Keratinocyte (primary cell): ENCODE results near the gene ZNF416. TPM values are rescaled to one million over a fixed set of nuclear protein-coding genes. Genes with fewer than 3 reads are reported as not detected.

Source experiments
- DNase-seq: peaks from one replicate; pipeline ENCODE4 v3.0.0-alpha.2; 2011; ENCODE audit warnings: low read depth, missing footprints, low spot score
- FAIRE-seq: peaks from 2 replicates; lab custom pipeline; 2011; peaks lifted over from hg19 to GRCh38; lab: Jason Lieb, UNC
- H2AFZ ChIP-seq: 2 replicates; pipeline ENCODE4 v1.6.0; 2012; ENCODE audit warnings: low read length, control low read depth, inconsistent platforms; ENCODE audit not compliant: control insufficient read depth
- H3K27ac ChIP-seq: 2 replicates; pipeline ENCODE4 v1.5.1; 2011; ENCODE audit warnings: low read length; ENCODE audit not compliant: control insufficient read depth, insufficient read depth
- H3K27me3 ChIP-seq: 3 replicates; pipeline ENCODE4 v1.6.0; 2011; ENCODE audit warnings: low read length; ENCODE audit not compliant: control insufficient read depth, insufficient read depth; ENCODE audit errors: extremely low read depth
- H3K36me3 ChIP-seq, 2 experiments: 2 replicates in 1 of 2; 3 replicates in 1 of 2; pipeline ENCODE4 v1.5.1; 2011; ENCODE audit warnings: low read length in 2 of 2, mild to moderate bottlenecking in 1 of 2; ENCODE audit not compliant: control insufficient read depth in 2 of 2, insufficient read depth in 2 of 2; ENCODE audit errors: extremely low read depth in 1 of 2
- H3K4me1 ChIP-seq: 3 replicates; pipeline ENCODE4 v1.5.1; 2011; ENCODE audit warnings: low read length; ENCODE audit not compliant: control insufficient read depth, insufficient read depth; ENCODE audit errors: extremely low read depth
- H3K4me2 ChIP-seq: 3 replicates; pipeline ENCODE4 v1.6.0; 2011; ENCODE audit warnings: low read depth, low read length; ENCODE audit not compliant: control insufficient read depth, insufficient read depth; ENCODE audit errors: extremely low read depth
- H3K4me3 ChIP-seq, 3 experiments: fragments of 200-600 bp in 1 of 3; sonication (generic) in 1 of 3; 2 replicates in 2 of 3; 3 replicates in 1 of 3; pipeline ENCODE4 v1.5.1; 2011 to 2016; ENCODE audit warnings: low read length in 3 of 3, mild to moderate bottlenecking in 3 of 3, control low read depth in 2 of 3, inconsistent platforms in 1 of 3, low read depth in 1 of 3, mixed read lengths in 1 of 3, mixed run types in 1 of 3, moderate library complexity in 1 of 3; ENCODE audit not compliant: control insufficient read depth in 2 of 3, insufficient read depth in 2 of 3; ENCODE audit errors: extremely low read depth in 1 of 3
- H3K79me2 ChIP-seq: 2 replicates; pipeline ENCODE4 v1.6.0; 2012; ENCODE audit warnings: low read length; ENCODE audit not compliant: control insufficient read depth, insufficient read depth
- H3K9ac ChIP-seq: 3 replicates; pipeline ENCODE4 v1.6.0; 2011; ENCODE audit warnings: low read length; ENCODE audit not compliant: control insufficient read depth, insufficient read depth; ENCODE audit errors: extremely low read depth
- H3K9me1 ChIP-seq: 3 replicates; pipeline ENCODE4 v1.6.0; 2011; ENCODE audit warnings: low read length; ENCODE audit not compliant: control insufficient read depth, insufficient read depth; ENCODE audit errors: extremely low read depth
- H3K9me3 ChIP-seq: 2 replicates; pipeline ENCODE4 v1.5.1; 2012; ENCODE audit warnings: low read depth, low read length; ENCODE audit not compliant: control insufficient read depth
- H4K20me1 ChIP-seq: 3 replicates; pipeline ENCODE4 v1.6.0; 2011; ENCODE audit warnings: low read length; ENCODE audit not compliant: control insufficient read depth, insufficient read depth; ENCODE audit errors: extremely low read depth
- CTCF ChIP-seq, 3 experiments: IDR thresholded peaks in 1 of 3; conservative IDR thresholded peaks in 1 of 3; optimal IDR thresholded peaks in 1 of 3; 2 replicates in 2 of 3; 3 replicates in 1 of 3; pipeline versions ENCODE3 to v1.5.1; 2011; ENCODE audit warnings: low read length in 3 of 3, mild to moderate bottlenecking in 3 of 3, moderate library complexity in 2 of 3, control low read depth in 1 of 3, inconsistent platforms in 1 of 3; ENCODE audit not compliant: insufficient read depth in 2 of 3; ENCODE audit errors: extremely low read depth in 1 of 3
- EZH2 ChIP-seq: IDR thresholded peaks from one replicate; pipeline ENCODE4 v1.6.1; 2012; ENCODE audit warnings: inconsistent platforms, mild to moderate bottlenecking, low read length, moderate library complexity
- dilution Hi-C: fragments of 300-500 bp; cut with MboI; formaldehyde crosslinking; loops from one replicate; pipeline ENCODE4 v1.7.0; 2020; ENCODE audit warnings: low sequenced_read_pairs; ENCODE audit not compliant: extremely low pct_ligation_motif_present
- polyA plus RNA-seq, 5 experiments: library from polyadenylated mRNA; depleted of rRNA in 3 of 5; stranded (reverse) in 3 of 5; stranded (forward) in 1 of 5; unstranded in 1 of 5; fragments of >200 nt; gene quantifications; 1 replicate in 1 of 5; 2 replicates in 3 of 5; 3 replicates in 1 of 5; pipeline versions ENCODE4 v1.2.1 to v1.2.3, GENCODE V29; 2011 to 2012; ENCODE audit warnings: missing spikeins in 2 of 5, low read depth in 1 of 5, low replicate concordance in 1 of 5

ZNF416 gene
- polyA plus RNA-seq, 1 donor (not counting 4 experiments of a cell fraction or from before 2014, with no cell fraction given) = 4.4 TPM

GRCh38 chr19:57599377-57599760 lies 20.7 kb upstream of the ZNF416 start:
- Histone ChIP-seq H3K9me1 (no peaks in the 10 kb centered on the region), H4K20me1 (no peaks in the 10 kb centered on the region), H3K27ac (no peak overlapping the region), H3K79me2 (peaks cover 15% of the 10 kb centered on the region), H3K4me2 (peak overlapping the region; percentile 93), H3K4me3 (peak overlapping the region; percentile 77 to 87 (median 85)), H2AFZ (peak overlapping the region; percentile 97), H3K4me1 (peaks cover 5% of the 10 kb centered on the region), H3K36me3 (peaks cover 0 to 3% of the 10 kb centered on the region in 2 experiments), H3K9me3 (no peaks in the 10 kb centered on the region), H3K27me3 (no peaks in the 10 kb centered on the region), H3K9ac (no peak overlapping the region)
- TF ChIP-seq EZH2 = no peak
- peak in 1 of 3 experiments; percentile 1 for TF ChIP-seq CTCF (optimal IDR thresholded peaks at IDR 0.05 in 1 of 3, IDR thresholded peaks at IDR 0.05 in 1 of 3, conservative IDR thresholded peaks at IDR 0.05 in 1 of 3; ENCODE audit: extremely low read depth in 1 of 3, insufficient read depth in 2 of 3, low read length in 3 of 3)
- no peak for FAIRE-seq
- no peak for DNase-seq
- dilution Hi-C loops = no loop called here

- Histone ChIP-seq H3K27me3 (no peaks in the 10 kb centered on the region), H3K9me3 (peaks cover 26% of the 10 kb centered on the region), H4K20me1 (no peaks in the 10 kb centered on the region), H3K27ac (no peak overlapping the region), H3K4me3 (no peak overlapping the region), H3K9ac (no peak overlapping the region), H3K9me1 (no peaks in the 10 kb centered on the region), H3K4me2 (no peak overlapping the region), H3K36me3 (peaks cover 8 to 10% of the 10 kb centered on the region in 2 experiments), H3K79me2 (peaks cover 2% of the 10 kb centered on the region), H3K4me1 (peaks cover 17% of the 10 kb centered on the region), H2AFZ (no peak overlapping the region)
- FAIRE-seq = no peak
- dilution Hi-C loops = no loop called here
- TF ChIP-seq EZH2 (no peak), CTCF (optimal IDR thresholded peaks at IDR 0.05 in 1 of 3, IDR thresholded peaks at IDR 0.05 in 1 of 3, conservative IDR thresholded peaks at IDR 0.05 in 1 of 3; ENCODE audit: extremely low read depth in 1 of 3, insufficient read depth in 2 of 3, low read length in 3 of 3) (no peak)
- DNase-seq = no peak
Observed at GRCh38 chr19:57587529-57587928, 8.8 kb upstream of the ZNF416 start.
